CD4-positive, alpha-beta T cell treated with Interleukin-21 for 1 hour (primary cell): ENCODE results near the gene CNTROB.

ENCODE experiments used
- DNase-seq: peaks from one replicate; pipeline ENCODE4 v3.0.0-alpha.2; 2020

The CNTROB gene

GRCh38 chr17:7931709-7932482 lies at the start of gene CNTROB, which contains the start of gene TRAPPC1:
TSS of gene CNTROB (plus strand) at chr17:7932206. CDS start at chr17:7933080, 874 bp downstream.
TSS of gene TRAPPC1 (minus strand) at chr17:7931946. CDS start at chr17:7931829, 117 bp downstream.
- DNase-seq, result peak; percentile 100

GRCh38 chr17:7882629-7883028 lies 49.4 kb upstream of the CNTROB start:
- DNase-seq, result no peak

GRCh38 chr17:7883781-7884386 lies 48.1 kb upstream of the CNTROB start:
- DNase-seq, result peak; percentile 73

GRCh38 chr17:7884581-7885366 lies 47.2 kb upstream of the CNTROB start:
- peak; percentile 51 for DNase-seq

GRCh38 chr17:7885367-7886226 lies 46.4 kb upstream of the CNTROB start:
- DNase-seq, result peak; percentile 63

- DNase-seq, result peak; percentile 77
Observed at GRCh38 chr17:7886227-7887037, 45.6 kb upstream of the CNTROB start.

GRCh38 chr17:7887038-7887481 lies 44.9 kb upstream of the CNTROB start:
- DNase-seq, result no peak

- DNase-seq, result peak; percentile 97
Observed at GRCh38 chr17:7887482-7888183, 44.4 kb upstream of the CNTROB start.

- DNase-seq, result peak; percentile 41
Observed at GRCh38 chr17:7888184-7888920, 43.7 kb upstream of the CNTROB start, which contains the start of gene CHD3. TSS of gene CHD3 (plus strand) at chr17:7888789. CDS start at chr17:7889001, 212 bp downstream.

- peak; percentile 48 for DNase-seq
Observed at GRCh38 chr17:7889166-7889955, 42.6 kb upstream of the CNTROB start.

- no peak for DNase-seq
Observed at GRCh38 chr17:7893187-7893880, 38.7 kb upstream of the CNTROB start.

GRCh38 chr17:7894226-7894625 lies 37.8 kb upstream of the CNTROB start:
- no peak for DNase-seq

GRCh38 chr17:7894866-7895265 lies 37.1 kb upstream of the CNTROB start:
- no peak for DNase-seq

- no peak for DNase-seq
Observed at GRCh38 chr17:7897090-7897489, 34.9 kb upstream of the CNTROB start.

- DNase-seq, result peak; percentile 55
Observed at GRCh38 chr17:7897773-7898172, 34.2 kb upstream of the CNTROB start.

GRCh38 chr17:7903154-7904103 lies 28.6 kb upstream of the CNTROB start:
- DNase-seq, result no peak

- DNase-seq, result no peak
Observed at GRCh38 chr17:7909089-7909488, 22.9 kb upstream of the CNTROB start.
